ENCODE measurements around the gene MAP3K14. TPM values are rescaled to one million over a fixed set of nuclear protein-coding genes. Genes with fewer than 3 reads are reported as not detected.

The MAP3K14 gene
- total and polyA plus RNA-seq, 2 of the 4 experiments (the other 2 are of a cell fraction) = 4.1 to 21.7 TPM

- Histone ChIP-seq H3K4ac (ENCODE audit: low read depth, low read length) (0 out of 2 replicates have a peak overlapping the region, but pooled peaks have one; percentile 60), H3K23ac (ENCODE audit: low read depth, low read length) (no peak overlapping the region), H3K56ac (ENCODE audit: extremely low read depth, insufficient read depth, low read length) (no peak overlapping the region), H3K9ac (ENCODE audit: low read depth, low read length) (no peak overlapping the region), H4K8ac (ENCODE audit: low read depth in 2 of 2, low read length in 2 of 2) (peak overlapping the region in 1 of 2 experiments; percentile 50; a peak in 1 of 4 replicates), H2AFZ (replicated peaks; ENCODE audit: low read length, poor library complexity) (no peak overlapping the region), H3K4me1 (ENCODE audit: control insufficient read depth, insufficient read depth, low read length) (peaks cover 3% of the 10 kb centered on the region; the same call in 1 of the 2 replicates), H2AK9ac (replicated peaks; ENCODE audit: low read depth, low read length, poor library complexity) (no peak overlapping the region), H4K20me1 (ENCODE audit: insufficient read depth, low read length) (peaks cover 5% of the 10 kb centered on the region; the same call in 1 of the 2 replicates), H2BK120ac (ENCODE audit: low read depth, low read length) (no peak overlapping the region), H3K36me3 (ENCODE audit: control insufficient read depth, insufficient read depth, low read length) (peaks cover 28% of the 10 kb centered on the region), H3K14ac (replicated peaks; ENCODE audit: low read depth, low read length) (peak overlapping the region; percentile 40; the same call in 1 of the 2 replicates), H3K4me2 (ENCODE audit: low read depth, low read length) (no peak overlapping the region), H3K27ac (ENCODE audit: insufficient read depth, low read length) (peak overlapping the region; percentile 12; the same call in 1 of the 2 replicates), H2BK5ac (ENCODE audit: low read depth, low read length, poor library complexity, severe bottlenecking) (no peak overlapping the region), H2BK15ac (ENCODE audit: low read depth, low read length) (no peak overlapping the region), H3K79me1 (ENCODE audit: low read depth in 1 of 2, low read length in 2 of 2) (peaks cover 3 to 12% of the 10 kb centered on the region in 2 experiments; a peak in 1 of 4 replicates), H4K5ac (ENCODE audit: low read depth, low read length) (no peak overlapping the region), H2BK20ac (ENCODE audit: low read depth, low read length) (no peak overlapping the region), H4K91ac (ENCODE audit: insufficient read depth, low read depth, low read length) (peak overlapping the region; percentile 35; the same call in 1 of the 2 replicates), H3K9me1 (ENCODE audit: insufficient read depth, low read length) (0 out of 2 replicates have a peak, but pooled peaks cover 3% of the 10 kb centered on the region), H3K18ac (ENCODE audit: low read depth, low read length) (no peak overlapping the region), H3K9me3 (ENCODE audit: control insufficient read depth, insufficient read depth, low read length) (no peaks in the 10 kb centered on the region), H3K4me3 (ENCODE audit: insufficient read depth, low read depth, low read length) (no peak overlapping the region), H2AK5ac (ENCODE audit: low read depth, low read length) (peak overlapping the region; percentile 51; the same call in 1 of the 2 replicates), H3K27me3 (ENCODE audit: control insufficient read depth, insufficient read depth, low read length) (no peaks in the 10 kb centered on the region)
- POLR2A ChIA-PET (ENCODE audit: unreplicated experiment) = no interaction called here
- no TSS peak for BruUV-seq (replicated peaks)
- peak; percentile 87 for DNase-seq
- dilution Hi-C loops (cut with HindIII; ENCODE audit: low sequenced_read_pairs, unreplicated experiment) (no loop called here), intact Hi-C loops (cut with micrococcal nuclease) (loop anchor here (2.0 kb wide), 1 partner anchor 57 kb away; no protein-coding TSS in a partner anchor), in situ Hi-C loops (cut with MboI; ENCODE audit: low sequenced_read_pairs) (loop anchor here (5.0 kb wide), 1 partner anchor 111 kb away; no protein-coding TSS in a partner anchor)
- peak; percentile 83 for ATAC-seq (ENCODE audit: low read depth)
- CTCF ChIA-PET = interaction anchor here (0.6 to 1.2 kb wide), 2 partner anchors 16 to 96 kb away, joined by 4 to 6 read pairs; no protein-coding TSS in a partner anchor
- no CpG with 5 or more reads among the region's 6 CpGs for WGBS, 2 experiments (ENCODE audit: extremely low coverage in 2 of 2, insufficient read length in 1 of 2)
- TF ChIP-seq POLR2A (IDR thresholded peaks at IDR 0.05; ENCODE audit: low read depth, low read length) = no peak
- TF ChIP-seq RFX5 (IDR thresholded peaks at IDR 0.05; ENCODE audit: low read depth, low read length) = no peak
- no peak for TF ChIP-seq CTCF (conservative IDR thresholded peaks at IDR 0.05; ENCODE audit: low read depth, low read length)
- TF ChIP-seq SMC3 (IDR thresholded peaks at IDR 0.05; ENCODE audit: low read depth, low read length) = no peak
- no peak for TF ChIP-seq NFE2L2 (IDR thresholded peaks at IDR 0.05; ENCODE audit: low read depth, low read length)
- TF ChIP-seq FOS (IDR thresholded peaks at IDR 0.05; ENCODE audit: low read depth, low read length) = no peak
- no peak for TF ChIP-seq RAD21 (IDR thresholded peaks at IDR 0.05; ENCODE audit: low read length)
- TF ChIP-seq CHD1 (IDR thresholded peaks at IDR 0.05; ENCODE audit: low read depth, low read length) = no peak
- TF ChIP-seq MAFK (IDR thresholded peaks at IDR 0.05; ENCODE audit: low read depth, low read length) = no peak
- no peak for TF ChIP-seq MXI1 (IDR thresholded peaks at IDR 0.05; ENCODE audit: borderline replicate concordance, low read depth, low read length)
Measured at GRCh38 chr17:45276031-45276430, 40.8 kb downstream of the MAP3K14 start.
